Panc1 (cell line): ENCODE results near the gene UMAD1.

ENCODE experiments used
- CTCF ChIP-seq: fragments of 450-650 bp; IDR thresholded peaks from 2 replicates; pipeline ENCODE4 v1.5.1; 2017; ENCODE audit warnings: mild to moderate bottlenecking
- POLR2AphosphoS5 ChIP-seq: IDR thresholded peaks from 2 replicates; pipeline ENCODE4 v1.6.1; 2012; ENCODE audit warnings: mild to moderate bottlenecking, low read depth, low read length, moderate library complexity
- REST ChIP-seq, 2 experiments: IDR thresholded peaks; 2 replicates each; pipeline ENCODE4 v1.6.1; 2011 to 2012; ENCODE audit warnings: low read depth in 2 of 2, control low read depth in 1 of 2, low read length in 1 of 2, mild to moderate bottlenecking in 1 of 2, moderate library complexity in 1 of 2; ENCODE audit not compliant: insufficient read depth in 1 of 2

- no peak for TF ChIP-seq CTCF
- no peak for TF ChIP-seq REST (IDR thresholded peaks at IDR 0.05; ENCODE audit: insufficient read depth in 1 of 2, low read depth in 2 of 2, low read length in 1 of 2)
- TF ChIP-seq POLR2AphosphoS5 = no peak
Measured at GRCh38 chr7:7740037-7740355, 99.4 kb downstream of the UMAD1 start.
